KBM-7 (cell line): Measurements from ENCODE around the gene VGLL3.

Source experiments
- DNase-seq: peaks from one replicate; pipeline ENCODE4 v3.0.0-alpha.2; 2015
- in situ Hi-C: fragments of 300-500 bp; cut with MboI; formaldehyde crosslinking; loops from 2 replicates; pipeline ENCODE4 v1.14.3; 2020; ENCODE audit warnings: low sequenced_read_pairs, low pct_unique_long_range_greater_than_20kb, mixed read lengths

Gene VGLL3

GRCh38 chr3:86890741-86891396 is 100.1 kb downstream of the VGLL3 start:
- in situ Hi-C loops = no loop called here
- DNase-seq = no peak
